ENCODE measurements around the gene NUP85. TPM values are rescaled to one million over a fixed set of nuclear protein-coding genes. Genes with fewer than 3 reads are reported as not detected.

Gene NUP85
- total RNA-seq, 1 experiment from 2014 or later: 164 TPM

DNA sequence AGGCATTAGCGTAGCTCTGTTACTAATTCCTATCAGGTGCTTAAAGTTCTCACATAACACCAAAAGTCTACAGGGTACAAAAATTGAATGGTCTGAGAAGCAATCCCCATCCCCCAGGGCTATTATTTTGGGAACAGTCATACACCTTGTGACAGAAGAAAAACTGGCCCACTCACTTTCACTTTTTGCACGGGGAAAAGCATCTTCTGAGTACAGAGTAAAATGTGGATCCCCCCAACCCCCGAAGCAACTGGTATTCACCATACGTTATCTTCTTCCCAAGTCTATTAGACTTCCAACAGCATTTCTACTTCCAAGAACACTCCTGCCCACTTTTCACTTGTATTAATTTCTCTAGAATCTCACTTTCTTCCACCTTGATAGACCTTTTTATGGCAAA is 44.1 kb downstream of the NUP85 start:
- Histone ChIP-seq H3K4me2 (ENCODE audit: low read length) (peak overlapping the region; percentile 36; the same call in 1 of the 2 replicates), H3K36me3 (ENCODE audit: control insufficient read depth in 1 of 2, insufficient read depth in 2 of 2, low read length in 2 of 2) (peaks cover 14 to 24% of the 10 kb centered on the region in 2 experiments; a peak in 3 of 4 replicates), H3K4me1 (ENCODE audit: control insufficient read depth in 1 of 2, insufficient read depth in 2 of 2, low read length in 2 of 2) (peaks cover 6 to 33% of the 10 kb centered on the region in 2 experiments; a peak in 3 of 4 replicates), H3K4me3 (replicated peaks in 1 of 2; ENCODE audit: low read depth in 1 of 2, low read length in 2 of 2) (no peak overlapping the region), H3K27me3 (ENCODE audit: insufficient read depth, low read length) (no peaks in the 10 kb centered on the region), H3K9me3 (ENCODE audit: control insufficient read depth in 1 of 2, insufficient read depth in 1 of 2, low read depth in 1 of 2, low read length in 2 of 2) (no peaks in the 10 kb centered on the region), H3K9me2 (ENCODE audit: insufficient read depth) (no peaks in the 10 kb centered on the region), H3K9ac (ENCODE audit: low read length) (no peak overlapping the region), H3K79me2 (ENCODE audit: insufficient read depth, low read length) (peaks cover 54% of the 10 kb centered on the region), H4K20me1 (ENCODE audit: insufficient read depth) (no peaks in the 10 kb centered on the region), H3K27ac (ENCODE audit: low read depth, low read length) (no peak overlapping the region), H2AFZ (ENCODE audit: low read depth, low read length, poor library complexity, severe bottlenecking) (no peak overlapping the region)
- ChIA-PET POLR2A (no interaction called here), RAD21 (ENCODE audit: low non-redundant PET in 1 of 2, low total read pairs in 2 of 2, uncharacterized antibody in 2 of 2, unreplicated experiment in 2 of 2) (no interaction called here), CTCF (interaction anchor here (1.5 to 2.6 kb wide), 3 partner anchors 9 to 21 kb away, joined by 4 to 12 read pairs (median 5); partner anchors contain the start of gene MIF4GD)
- intact Hi-C loops (cut with micrococcal nuclease): no loop called here
- TF ChIP-seq ZNF274 (IDR thresholded peaks at IDR 0.05; ENCODE audit: low read depth, low read length) (no peak), EZH2 (IDR thresholded peaks at IDR 0.05) (no peak), ELF1 (IDR thresholded peaks at IDR 0.05; ENCODE audit: borderline replicate concordance, low read depth) (no peak), POLR2A (IDR thresholded peaks at IDR 0.05; ENCODE audit: borderline replicate concordance, extremely low read depth, insufficient read depth, insufficient read length) (no peak), TCF7L2 (IDR thresholded peaks at IDR 0.05; ENCODE audit: borderline replicate concordance, extremely low read depth, insufficient read depth, insufficient read length) (no peak), SP1 (IDR thresholded peaks at IDR 0.05; ENCODE audit: low read depth) (no peak), POLR2AphosphoS5 (IDR thresholded peaks at IDR 0.05; ENCODE audit: low read depth, low read length) (no peak), CBX3 (IDR thresholded peaks at IDR 0.05; ENCODE audit: low read depth) (no peak), JUND (IDR thresholded peaks at IDR 0.05) (no peak), RAD21 (IDR thresholded peaks at IDR 0.05; ENCODE audit: low read depth) (no peak), SIN3A (IDR thresholded peaks at IDR 0.05; ENCODE audit: low read depth) (no peak), EGR1 (IDR thresholded peaks at IDR 0.05; ENCODE audit: low read depth) (no peak)
- TF ChIP-seq, protein P1, sequence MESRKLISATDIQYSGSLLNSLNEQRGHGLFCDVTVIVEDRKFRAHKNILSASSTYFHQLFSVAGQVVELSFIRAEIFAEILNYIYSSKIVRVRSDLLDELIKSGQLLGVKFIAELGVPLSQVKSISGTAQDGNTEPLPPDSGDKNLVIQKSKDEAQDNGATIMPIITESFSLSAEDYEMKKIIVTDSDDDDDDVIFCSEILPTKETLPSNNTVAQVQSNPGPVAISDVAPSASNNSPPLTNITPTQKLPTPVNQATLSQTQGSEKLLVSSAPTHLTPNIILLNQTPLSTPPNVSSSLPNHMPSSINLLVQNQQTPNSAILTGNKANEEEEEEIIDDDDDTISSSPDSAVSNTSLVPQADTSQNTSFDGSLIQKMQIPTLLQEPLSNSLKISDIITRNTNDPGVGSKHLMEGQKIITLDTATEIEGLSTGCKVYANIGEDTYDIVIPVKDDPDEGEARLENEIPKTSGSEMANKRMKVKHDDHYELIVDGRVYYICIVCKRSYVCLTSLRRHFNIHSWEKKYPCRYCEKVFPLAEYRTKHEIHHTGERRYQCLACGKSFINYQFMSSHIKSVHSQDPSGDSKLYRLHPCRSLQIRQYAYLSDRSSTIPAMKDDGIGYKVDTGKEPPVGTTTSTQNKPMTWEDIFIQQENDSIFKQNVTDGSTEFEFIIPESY (IDR thresholded peaks at IDR 0.05; ENCODE audit: extremely low read depth, insufficient replicate concordance, low read length): no peak
- TF ChIP-seq, protein P2, sequence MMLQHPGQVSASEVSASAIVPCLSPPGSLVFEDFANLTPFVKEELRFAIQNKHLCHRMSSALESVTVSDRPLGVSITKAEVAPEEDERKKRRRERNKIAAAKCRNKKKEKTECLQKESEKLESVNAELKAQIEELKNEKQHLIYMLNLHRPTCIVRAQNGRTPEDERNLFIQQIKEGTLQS (IDR thresholded peaks at IDR 0.05): no peak
- no peak for DNase-seq (ENCODE audit: low read depth, low spot score)
- no peak for ATAC-seq
- BruUV-seq (replicated peaks): no TSS peak
